Measurements from ENCODE around the gene TMTC2. TPM values are rescaled to one million over a fixed set of nuclear protein-coding genes. Genes with fewer than 3 reads are reported as not detected.

TMTC2 gene
- polyA plus RNA-seq, 1 donor from 2014 or later = 20.6 TPM

DNA sequence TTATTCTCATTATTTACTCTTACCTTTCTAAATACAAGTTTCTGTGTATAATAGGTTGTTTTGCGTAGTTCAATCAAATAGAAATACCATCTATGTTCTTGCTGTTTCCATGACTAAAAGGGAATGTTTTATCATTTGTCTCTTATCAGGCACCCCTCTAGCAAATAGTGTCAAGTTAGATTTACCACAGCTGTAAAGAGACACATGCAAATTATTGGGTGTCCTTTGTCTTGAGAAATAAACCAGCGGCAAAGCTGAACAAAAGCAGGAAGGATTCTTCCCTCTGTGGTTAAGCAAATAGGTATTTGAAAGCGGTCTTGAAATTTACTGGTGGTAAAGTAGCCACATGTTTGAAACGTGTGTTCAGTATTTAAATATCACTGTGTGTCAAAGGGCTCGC lies 405.9 kb downstream of the TMTC2 start:
- Histone ChIP-seq H3K4me2 (ENCODE audit: low read length) (no peak overlapping the region), H3K4me3 (ENCODE audit: low read length) (no peak overlapping the region), H3K36me3 (ENCODE audit: insufficient read depth, low read length) (no peaks in the 10 kb centered on the region), H4K20me1 (ENCODE audit: insufficient read depth) (no peaks in the 10 kb centered on the region), H3K9ac (ENCODE audit: low read length) (no peak overlapping the region), H3K9me3 (ENCODE audit: low read length) (peaks cover 3% of the 10 kb centered on the region), H3K9me2 (ENCODE audit: insufficient read depth, low read length) (no peaks in the 10 kb centered on the region), H3K27me3 (ENCODE audit: insufficient read depth, low read depth, low read length) (no peaks in the 10 kb centered on the region), H3F3A (ENCODE audit: insufficient read depth, low read length, poor library complexity, severe bottlenecking) (no peaks in the 10 kb centered on the region), H3K27ac (ENCODE audit: low read length) (no peak overlapping the region), H3K79me2 (replicated peaks; ENCODE audit: insufficient read depth, low read length) (no peaks in the 10 kb centered on the region), H2AFZ (ENCODE audit: low read depth, low read length) (no peak overlapping the region)
- TF ChIP-seq, protein P1, sequence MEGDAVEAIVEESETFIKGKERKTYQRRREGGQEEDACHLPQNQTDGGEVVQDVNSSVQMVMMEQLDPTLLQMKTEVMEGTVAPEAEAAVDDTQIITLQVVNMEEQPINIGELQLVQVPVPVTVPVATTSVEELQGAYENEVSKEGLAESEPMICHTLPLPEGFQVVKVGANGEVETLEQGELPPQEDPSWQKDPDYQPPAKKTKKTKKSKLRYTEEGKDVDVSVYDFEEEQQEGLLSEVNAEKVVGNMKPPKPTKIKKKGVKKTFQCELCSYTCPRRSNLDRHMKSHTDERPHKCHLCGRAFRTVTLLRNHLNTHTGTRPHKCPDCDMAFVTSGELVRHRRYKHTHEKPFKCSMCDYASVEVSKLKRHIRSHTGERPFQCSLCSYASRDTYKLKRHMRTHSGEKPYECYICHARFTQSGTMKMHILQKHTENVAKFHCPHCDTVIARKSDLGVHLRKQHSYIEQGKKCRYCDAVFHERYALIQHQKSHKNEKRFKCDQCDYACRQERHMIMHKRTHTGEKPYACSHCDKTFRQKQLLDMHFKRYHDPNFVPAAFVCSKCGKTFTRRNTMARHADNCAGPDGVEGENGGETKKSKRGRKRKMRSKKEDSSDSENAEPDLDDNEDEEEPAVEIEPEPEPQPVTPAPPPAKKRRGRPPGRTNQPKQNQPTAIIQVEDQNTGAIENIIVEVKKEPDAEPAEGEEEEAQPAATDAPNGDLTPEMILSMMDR (IDR thresholded peaks at IDR 0.05; ENCODE audit: poor library complexity, severe bottlenecking) = no peak
- no peak for TF ChIP-seq POLR2AphosphoS5 (IDR thresholded peaks at IDR 0.05)
- no peak for TF ChIP-seq MXI1 (conservative IDR thresholded peaks at IDR 0.05; ENCODE audit: poor library complexity, severe bottlenecking)
- no peak for TF ChIP-seq TAF1 (IDR thresholded peaks at IDR 0.05; ENCODE audit: low read depth)
- no peak for TF ChIP-seq EP300 (conservative IDR thresholded peaks at IDR 0.05; ENCODE audit: poor library complexity, severe bottlenecking)
- TF ChIP-seq SMC3 (conservative IDR thresholded peaks at IDR 0.05; ENCODE audit: poor library complexity) = no peak
- no peak for TF ChIP-seq EZH2 (IDR thresholded peaks at IDR 0.05; ENCODE audit: borderline replicate concordance, insufficient read depth, low read length, poor library complexity, severe bottlenecking)
- TF ChIP-seq, protein P2, sequence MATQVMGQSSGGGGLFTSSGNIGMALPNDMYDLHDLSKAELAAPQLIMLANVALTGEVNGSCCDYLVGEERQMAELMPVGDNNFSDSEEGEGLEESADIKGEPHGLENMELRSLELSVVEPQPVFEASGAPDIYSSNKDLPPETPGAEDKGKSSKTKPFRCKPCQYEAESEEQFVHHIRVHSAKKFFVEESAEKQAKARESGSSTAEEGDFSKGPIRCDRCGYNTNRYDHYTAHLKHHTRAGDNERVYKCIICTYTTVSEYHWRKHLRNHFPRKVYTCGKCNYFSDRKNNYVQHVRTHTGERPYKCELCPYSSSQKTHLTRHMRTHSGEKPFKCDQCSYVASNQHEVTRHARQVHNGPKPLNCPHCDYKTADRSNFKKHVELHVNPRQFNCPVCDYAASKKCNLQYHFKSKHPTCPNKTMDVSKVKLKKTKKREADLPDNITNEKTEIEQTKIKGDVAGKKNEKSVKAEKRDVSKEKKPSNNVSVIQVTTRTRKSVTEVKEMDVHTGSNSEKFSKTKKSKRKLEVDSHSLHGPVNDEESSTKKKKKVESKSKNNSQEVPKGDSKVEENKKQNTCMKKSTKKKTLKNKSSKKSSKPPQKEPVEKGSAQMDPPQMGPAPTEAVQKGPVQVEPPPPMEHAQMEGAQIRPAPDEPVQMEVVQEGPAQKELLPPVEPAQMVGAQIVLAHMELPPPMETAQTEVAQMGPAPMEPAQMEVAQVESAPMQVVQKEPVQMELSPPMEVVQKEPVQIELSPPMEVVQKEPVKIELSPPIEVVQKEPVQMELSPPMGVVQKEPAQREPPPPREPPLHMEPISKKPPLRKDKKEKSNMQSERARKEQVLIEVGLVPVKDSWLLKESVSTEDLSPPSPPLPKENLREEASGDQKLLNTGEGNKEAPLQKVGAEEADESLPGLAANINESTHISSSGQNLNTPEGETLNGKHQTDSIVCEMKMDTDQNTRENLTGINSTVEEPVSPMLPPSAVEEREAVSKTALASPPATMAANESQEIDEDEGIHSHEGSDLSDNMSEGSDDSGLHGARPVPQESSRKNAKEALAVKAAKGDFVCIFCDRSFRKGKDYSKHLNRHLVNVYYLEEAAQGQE (IDR thresholded peaks at IDR 0.05; ENCODE audit: borderline replicate concordance) = no peak
- TF ChIP-seq RAD21 (conservative IDR thresholded peaks at IDR 0.05) = no peak

DNA sequence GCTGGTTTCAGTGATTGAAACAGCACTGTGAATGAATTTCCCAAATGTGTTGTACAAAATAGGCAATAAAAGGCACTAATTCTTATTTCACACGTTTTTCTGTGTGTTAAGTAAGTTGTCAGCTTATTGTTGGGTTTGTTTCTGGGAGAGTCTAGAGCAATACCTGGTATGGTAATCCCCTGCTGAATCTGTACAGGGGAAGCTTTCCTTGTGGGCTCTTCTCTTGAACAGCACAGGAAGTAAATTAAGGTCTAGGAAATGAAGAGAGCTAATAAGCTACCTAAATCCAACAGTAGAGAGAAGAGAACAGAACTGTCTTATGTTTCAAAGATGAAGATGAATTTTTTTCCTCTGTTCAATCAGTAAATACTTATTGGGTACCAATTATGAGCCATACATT lies 406.7 kb downstream of the TMTC2 start:
- Histone ChIP-seq H3K9ac (ENCODE audit: low read length) (no peak overlapping the region), H4K20me1 (ENCODE audit: insufficient read depth) (no peaks in the 10 kb centered on the region), H3K27ac (ENCODE audit: low read length) (no peak overlapping the region), H3K9me2 (ENCODE audit: insufficient read depth, low read length) (no peaks in the 10 kb centered on the region), H3K9me3 (ENCODE audit: low read length) (no peaks in the 10 kb centered on the region), H3K27me3 (ENCODE audit: insufficient read depth, low read depth, low read length) (no peaks in the 10 kb centered on the region), H3F3A (ENCODE audit: insufficient read depth, low read length, poor library complexity, severe bottlenecking) (no peaks in the 10 kb centered on the region), H3K4me2 (ENCODE audit: low read length) (no peak overlapping the region), H3K79me2 (replicated peaks; ENCODE audit: insufficient read depth, low read length) (no peaks in the 10 kb centered on the region), H3K36me3 (ENCODE audit: insufficient read depth, low read length) (no peaks in the 10 kb centered on the region), H2AFZ (ENCODE audit: low read depth, low read length) (no peak overlapping the region), H3K4me3 (ENCODE audit: low read length) (no peak overlapping the region)
- TF ChIP-seq, protein P1 (IDR thresholded peaks at IDR 0.05; ENCODE audit: poor library complexity, severe bottlenecking) = no peak
